Measurements from ENCODE around the gene MID1. TPM values are rescaled to one million over a fixed set of nuclear protein-coding genes. Genes with fewer than 3 reads are reported as not detected.
A peak's percentile ranks its signal among the peaks of the same experiment; 100 is the strongest.

The MID1 gene
- total RNA-seq, 4 donors from 2014 or later, result 6.7 to 17.7 (median 10.9) TPM

- H3K27ac ChIP-seq, result peak overlapping the region in 1 of 4 donors; percentile 8
- no peaks in the 10 kb centered on the region for H3K27me3 ChIP-seq
- peaks cover 0 to 14% (median 0%) of the 10 kb centered on the region in 4 donors for H3K4me1 ChIP-seq
- DNase-seq (ENCODE audit: low spot score in 2 of 2), result no peak
- no peaks in the 10 kb centered on the region for H3K36me3 ChIP-seq
- H3K9me3 ChIP-seq, result no peaks in the 10 kb centered on the region
- 33 to 54% methylated on average over 6 of the region's 6 CpGs for WGBS, 2 donors
- TF ChIP-seq POLR2A (IDR thresholded peaks at IDR 0.05), result no peak
- no peak for TF ChIP-seq CTCF (IDR thresholded peaks at IDR 0.05)
- no peak overlapping the region for H3K4me3 ChIP-seq
Measured at GRCh38 chrX:10474913-10475568, 145.3 kb downstream of the MID1 start.

GRCh38 chrX:10474510-10474909 is 145.9 kb downstream of the MID1 start:
- no peak for DNase-seq (ENCODE audit: low spot score in 2 of 2)
- WGBS, 2 donors, result 48 to 71% methylated on average over 1 of the region's 1 CpG
- TF ChIP-seq EP300 (IDR thresholded peaks at IDR 0.05), result no peak
- TF ChIP-seq CTCF (IDR thresholded peaks at IDR 0.05), result no peak
- TF ChIP-seq POLR2A (IDR thresholded peaks at IDR 0.05), result no peak
- Histone ChIP-seq H3K9me3 (no peaks in the 10 kb centered on the region), H3K27ac (no peak overlapping the region), H3K27me3 (no peaks in the 10 kb centered on the region), H3K4me3 (no peak overlapping the region), H3K4me1 (peaks cover 0 to 14% (median 0%) of the 10 kb centered on the region in 4 donors), H3K36me3 (no peaks in the 10 kb centered on the region)

GRCh38 chrX:10471418-10471817 is 149.0 kb downstream of the MID1 start:
- DNase-seq (ENCODE audit: low spot score in 2 of 2), result no peak
- Histone ChIP-seq H3K27me3 (no peaks in the 10 kb centered on the region), H3K4me3 (no peak overlapping the region), H3K27ac (no peak overlapping the region), H3K9me3 (no peaks in the 10 kb centered on the region), H3K4me1 (peaks cover 0 to 14% (median 0%) of the 10 kb centered on the region in 4 donors), H3K36me3 (no peaks in the 10 kb centered on the region)
- WGBS, 2 donors, result 66 to 78% methylated on average over 3 of the region's 3 CpGs
- TF ChIP-seq POLR2A (IDR thresholded peaks at IDR 0.05) (no peak), EP300 (IDR thresholded peaks at IDR 0.05) (no peak), CTCF (IDR thresholded peaks at IDR 0.05) (no peak)

- Histone ChIP-seq H3K4me3 (no peak overlapping the region), H3K27me3 (no peaks in the 10 kb centered on the region), H3K9me3 (no peaks in the 10 kb centered on the region), H3K4me1 (peaks cover 0 to 10% (median 0%) of the 10 kb centered on the region in 4 donors), H3K27ac (no peak overlapping the region), H3K36me3 (no peaks in the 10 kb centered on the region)
- no peak for DNase-seq (ENCODE audit: low spot score in 2 of 2)
- TF ChIP-seq CTCF (IDR thresholded peaks at IDR 0.05) (no peak), EP300 (IDR thresholded peaks at IDR 0.05) (no peak), POLR2A (IDR thresholded peaks at IDR 0.05) (no peak)
Measured at GRCh38 chrX:10470009-10470408, 150.4 kb downstream of the MID1 start.

GRCh38 chrX:10467793-10468192 is 152.6 kb downstream of the MID1 start:
- WGBS, 2 donors, result 23 to 45% methylated on average over 3 of the region's 3 CpGs
- H3K9me3 ChIP-seq, result no peaks in the 10 kb centered on the region
- no peak overlapping the region for H3K4me3 ChIP-seq
- H3K27me3 ChIP-seq, result no peaks in the 10 kb centered on the region
- H3K27ac ChIP-seq, result no peak overlapping the region
- H3K36me3 ChIP-seq, result no peaks in the 10 kb centered on the region
- no peaks in the 10 kb centered on the region for H3K4me1 ChIP-seq
- DNase-seq (ENCODE audit: low spot score in 2 of 2), result no peak
- TF ChIP-seq POLR2A (IDR thresholded peaks at IDR 0.05) (no peak), CTCF (IDR thresholded peaks at IDR 0.05) (no peak), EP300 (IDR thresholded peaks at IDR 0.05) (no peak)

All from tibial nerve (tissue), 4 donors.